HepG2 (cell line): ENCODE data around the gene ZNF83. TPM values are rescaled to one million over a fixed set of nuclear protein-coding genes. Genes with fewer than 3 reads are reported as not detected.

Experiments used
- GABPB1 ChIP-seq: IDR thresholded peaks from 2 replicates; pipeline ENCODE4 v1.6.1; 2016; ENCODE audit warnings: mild to moderate bottlenecking, missing genetic modification reagents, moderate library complexity, missing compliant biosample characterization
- IKZF4 ChIP-seq: sonication (generic); formaldehyde crosslinking; IDR thresholded peaks from 2 replicates; pipeline ENCODE4 v1.5.1; 2020; ENCODE audit warnings: borderline replicate concordance, mild to moderate bottlenecking, low read depth, missing genetic modification reagents; ENCODE audit errors: not compliant biosample characterization
- MYNN ChIP-seq: sonication (generic); formaldehyde crosslinking; IDR thresholded peaks from 2 replicates; pipeline ENCODE4 v1.4.0; 2020; ENCODE audit warnings: mild to moderate bottlenecking, low read depth, missing genetic modification reagents
- PITX1 ChIP-seq: sonication (generic); formaldehyde crosslinking; IDR thresholded peaks from 2 replicates; pipeline ENCODE4 v1.5.1; 2020; ENCODE audit warnings: mild to moderate bottlenecking, missing genetic modification reagents
- TAF1 ChIP-seq: sonication (generic); formaldehyde crosslinking; IDR thresholded peaks from 2 replicates; pipeline ENCODE4 v1.4.0; 2020; ENCODE audit warnings: missing genetic modification reagents
- YEATS2 ChIP-seq: sonication (generic); formaldehyde crosslinking; IDR thresholded peaks from 2 replicates; pipeline ENCODE4 v1.4.0; 2020; ENCODE audit warnings: missing genetic modification reagents, borderline replicate concordance
- ZEB1 ChIP-seq: IDR thresholded peaks from 2 replicates; pipeline ENCODE4 v1.6.1; 2012; ENCODE audit warnings: mild to moderate bottlenecking, low read depth, inconsistent platforms; ENCODE audit not compliant: insufficient replicate concordance
- ZFP82 ChIP-seq: sonication (generic); formaldehyde crosslinking; IDR thresholded peaks from 2 replicates; pipeline ENCODE4 v1.5.1; 2020; ENCODE audit warnings: mild to moderate bottlenecking, missing genetic modification reagents, borderline replicate concordance
- ZNF235 ChIP-seq: sonication (generic); formaldehyde crosslinking; IDR thresholded peaks from 2 replicates; pipeline ENCODE4 v1.8.1; 2023; ENCODE audit warnings: mild to moderate bottlenecking, missing genetic modification reagents, borderline replicate concordance
- ZNF333 ChIP-seq: sonication (generic); formaldehyde crosslinking; IDR thresholded peaks from 2 replicates; pipeline ENCODE4 v1.4.0; 2020; ENCODE audit warnings: mild to moderate bottlenecking, missing genetic modification reagents, borderline replicate concordance
- ZNF335 ChIP-seq: sonication (generic); formaldehyde crosslinking; IDR thresholded peaks from 2 replicates; pipeline ENCODE4 v1.4.0; 2020; ENCODE audit warnings: missing genetic modification reagents
- ZNF431 ChIP-seq: sonication (generic); formaldehyde crosslinking; IDR thresholded peaks from 2 replicates; pipeline ENCODE4 v1.9.0; 2022; ENCODE audit warnings: missing genetic modification reagents, low read depth, mild to moderate bottlenecking, borderline replicate concordance
- ZNF660 ChIP-seq: sonication (generic); formaldehyde crosslinking; IDR thresholded peaks from 2 replicates; pipeline ENCODE4 v1.5.1; 2020; ENCODE audit warnings: mild to moderate bottlenecking, low read depth, missing genetic modification reagents, borderline replicate concordance
- ZNF7 ChIP-seq: IDR thresholded peaks from 2 replicates; pipeline ENCODE4 v1.6.1; 2016; ENCODE audit warnings: missing biosample characterization, missing genetic modification reagents
- polyA plus RNA-seq, 8 experiments: library from polyadenylated mRNA; depleted of rRNA in 3 of 8; stranded (reverse) in 7 of 8; unstranded in 1 of 8; fragments of >200 nt; fragmentation: Illumina TruSeq in 4 of 8; extraction: Trizol in 4 of 8; gene quantifications; 2 replicates each; pipeline versions ENCODE4 v1.2.1 to v1.2.3, GENCODE V29; 2011 to 2016; ENCODE audit warnings: low read depth in 4 of 8, missing spikeins in 1 of 8, mixed read lengths in 1 of 8; ENCODE audit not compliant: insufficient read depth in 1 of 8
- total RNA-seq, 5 experiments: library from RNA; depleted of rRNA; stranded (reverse); fragments of >200 nt; fragmentation: Illumina TruSeq; extraction: Trizol; gene quantifications; 2 replicates each; pipeline ENCODE4 v1.2.3, GENCODE V29; 2016; ENCODE audit warnings: low read depth in 1 of 5
- TF ChIP-seq, protein P1 (sequence below): sonication (generic); formaldehyde crosslinking; IDR thresholded peaks from 2 replicates; pipeline ENCODE4 v1.4.0; 2020; ENCODE audit warnings: missing genetic modification reagents, borderline replicate concordance
- TF ChIP-seq, protein P2 (sequence below): IDR thresholded peaks from 2 replicates; pipeline ENCODE4 v1.6.1; 2016; ENCODE audit warnings: missing genetic modification reagents, missing compliant biosample characterization
- TF ChIP-seq, protein P3 (sequence below): sonication (generic); formaldehyde crosslinking; IDR thresholded peaks from 2 replicates; pipeline ENCODE4 v1.4.0; 2020; ENCODE audit warnings: missing genetic modification reagents
- TF ChIP-seq, protein P4 (sequence below): IDR thresholded peaks from 2 replicates; pipeline ENCODE4 v1.6.1; 2016; ENCODE audit warnings: mild to moderate bottlenecking
- TF ChIP-seq, protein P5 (sequence below): sonication (generic); formaldehyde crosslinking; conservative IDR thresholded peaks from 2 replicates; pipeline ENCODE4 v1.8.1; 2023; ENCODE audit warnings: missing genetic modification reagents
- TF ChIP-seq, protein P6 (sequence below): sonication (generic); formaldehyde crosslinking; IDR thresholded peaks from 2 replicates; pipeline ENCODE4 v1.9.0; 2022; ENCODE audit warnings: missing genetic modification reagents, mild to moderate bottlenecking, borderline replicate concordance

ZNF83 gene
- total and polyA plus RNA-seq, 2 of the 13 experiments (the other 11 are each of a cell fraction or from before 2014, with no cell fraction given), result 20.4 to 44.5 TPM

DNA sequence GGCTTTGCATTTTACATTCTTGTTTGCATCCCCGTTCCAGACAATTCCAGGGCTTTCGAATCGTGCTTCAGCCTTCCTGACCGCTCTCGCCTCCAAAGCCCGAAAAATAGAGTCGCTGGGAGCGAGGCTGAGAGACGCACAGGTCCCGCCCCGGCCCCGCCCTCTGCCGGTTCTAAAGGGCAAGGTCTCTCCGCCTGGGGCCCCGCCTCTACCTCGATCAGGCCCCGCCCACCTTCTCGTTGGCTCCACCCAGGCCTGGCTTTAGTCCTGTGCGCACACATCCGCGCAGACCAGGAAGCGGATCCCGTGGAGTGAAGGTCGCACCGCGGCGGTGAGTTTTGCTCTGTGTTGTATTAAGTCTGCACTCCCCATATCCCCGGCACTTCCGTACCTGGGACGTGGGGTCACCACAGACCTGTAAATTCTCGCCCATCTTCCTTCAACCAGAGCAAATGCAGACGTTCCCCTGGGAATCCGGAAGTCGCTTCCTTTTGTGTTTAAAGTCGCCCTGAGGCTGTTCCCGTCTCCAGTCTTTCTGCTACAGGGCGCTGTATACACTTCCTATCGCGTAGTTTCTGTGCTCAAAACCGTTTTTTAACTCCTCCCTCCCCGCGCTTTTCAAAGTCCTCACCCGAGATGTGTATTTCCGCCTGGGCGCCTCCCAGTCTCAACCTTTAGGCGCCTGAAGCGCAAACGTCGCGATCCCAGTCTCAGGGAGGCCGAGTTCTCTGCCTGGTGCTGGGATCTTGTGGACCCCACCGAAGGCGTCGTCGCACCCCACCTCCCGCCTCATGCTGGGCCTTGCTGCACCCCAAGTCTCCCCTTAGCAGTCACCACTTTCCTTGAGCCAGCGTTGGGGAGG is 67.9 kb downstream of the ZNF83 start, which contains the start of gene ZNF701 (continued):
- TF ChIP-seq, protein P1, sequence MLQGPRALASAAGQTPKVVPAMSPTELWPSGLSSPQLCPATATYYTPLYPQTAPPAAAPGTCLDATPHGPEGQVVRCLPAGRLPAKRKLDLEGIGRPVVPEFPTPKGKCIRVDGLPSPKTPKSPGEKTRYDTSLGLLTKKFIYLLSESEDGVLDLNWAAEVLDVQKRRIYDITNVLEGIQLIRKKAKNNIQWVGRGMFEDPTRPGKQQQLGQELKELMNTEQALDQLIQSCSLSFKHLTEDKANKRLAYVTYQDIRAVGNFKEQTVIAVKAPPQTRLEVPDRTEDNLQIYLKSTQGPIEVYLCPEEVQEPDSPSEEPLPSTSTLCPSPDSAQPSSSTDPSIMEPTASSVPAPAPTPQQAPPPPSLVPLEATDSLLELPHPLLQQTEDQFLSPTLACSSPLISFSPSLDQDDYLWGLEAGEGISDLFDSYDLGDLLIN (CRISPR knock-in tag), result no peak
- peak; percentile 54; the same call in 1 of the 2 replicates for TF ChIP-seq TAF1 (CRISPR knock-in tag)
- no peak for TF ChIP-seq ZNF431 (CRISPR knock-in tag)
- TF ChIP-seq MYNN (CRISPR knock-in tag), result no peak
- no peak for TF ChIP-seq ZNF335 (CRISPR knock-in tag)
- TF ChIP-seq ZFP82 (CRISPR knock-in tag), result no peak
- TF ChIP-seq, protein P2, sequence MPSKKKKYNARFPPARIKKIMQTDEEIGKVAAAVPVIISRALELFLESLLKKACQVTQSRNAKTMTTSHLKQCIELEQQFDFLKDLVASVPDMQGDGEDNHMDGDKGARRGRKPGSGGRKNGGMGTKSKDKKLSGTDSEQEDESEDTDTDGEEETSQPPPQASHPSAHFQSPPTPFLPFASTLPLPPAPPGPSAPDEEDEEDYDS (CRISPR knock-in tag), result peak; percentile 75
- no peak for TF ChIP-seq ZEB1
- TF ChIP-seq ZNF660 (CRISPR knock-in tag), result no peak
- no peak for TF ChIP-seq ZNF7 (CRISPR knock-in tag)
- TF ChIP-seq IKZF4 (CRISPR knock-in tag), result no peak
- TF ChIP-seq GABPB1 (CRISPR knock-in tag), result peak; percentile 58
- TF ChIP-seq, protein P3, sequence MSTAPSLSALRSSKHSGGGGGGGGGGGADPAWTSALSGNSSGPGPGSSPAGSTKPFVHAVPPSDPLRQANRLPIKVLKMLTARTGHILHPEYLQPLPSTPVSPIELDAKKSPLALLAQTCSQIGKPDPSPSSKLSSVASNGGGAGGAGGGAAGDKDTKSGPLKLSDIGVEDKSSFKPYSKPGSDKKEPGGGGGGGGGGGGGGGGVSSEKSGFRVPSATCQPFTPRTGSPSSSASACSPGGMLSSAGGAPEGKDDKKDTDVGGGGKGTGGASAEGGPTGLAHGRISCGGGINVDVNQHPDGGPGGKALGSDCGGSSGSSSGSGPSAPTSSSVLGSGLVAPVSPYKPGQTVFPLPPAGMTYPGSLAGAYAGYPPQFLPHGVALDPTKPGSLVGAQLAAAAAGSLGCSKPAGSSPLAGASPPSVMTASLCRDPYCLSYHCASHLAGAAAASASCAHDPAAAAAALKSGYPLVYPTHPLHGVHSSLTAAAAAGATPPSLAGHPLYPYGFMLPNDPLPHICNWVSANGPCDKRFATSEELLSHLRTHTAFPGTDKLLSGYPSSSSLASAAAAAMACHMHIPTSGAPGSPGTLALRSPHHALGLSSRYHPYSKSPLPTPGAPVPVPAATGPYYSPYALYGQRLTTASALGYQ, result no peak
- TF ChIP-seq, protein P4, sequence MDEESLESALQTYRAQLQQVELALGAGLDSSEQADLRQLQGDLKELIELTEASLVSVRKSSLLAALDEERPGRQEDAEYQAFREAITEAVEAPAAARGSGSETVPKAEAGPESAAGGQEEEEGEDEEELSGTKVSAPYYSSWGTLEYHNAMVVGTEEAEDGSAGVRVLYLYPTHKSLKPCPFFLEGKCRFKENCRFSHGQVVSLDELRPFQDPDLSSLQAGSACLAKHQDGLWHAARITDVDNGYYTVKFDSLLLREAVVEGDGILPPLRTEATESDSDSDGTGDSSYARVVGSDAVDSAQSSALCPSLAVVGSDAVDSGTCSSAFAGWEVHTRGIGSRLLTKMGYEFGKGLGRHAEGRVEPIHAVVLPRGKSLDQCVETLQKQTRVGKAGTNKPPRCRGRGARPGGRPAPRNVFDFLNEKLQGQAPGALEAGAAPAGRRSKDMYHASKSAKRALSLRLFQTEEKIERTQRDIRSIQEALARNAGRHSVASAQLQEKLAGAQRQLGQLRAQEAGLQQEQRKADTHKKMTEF (CRISPR knock-in tag), result 0 out of 2 replicates have a peak, but pooled peaks have one; percentile 38
- TF ChIP-seq, protein P5, sequence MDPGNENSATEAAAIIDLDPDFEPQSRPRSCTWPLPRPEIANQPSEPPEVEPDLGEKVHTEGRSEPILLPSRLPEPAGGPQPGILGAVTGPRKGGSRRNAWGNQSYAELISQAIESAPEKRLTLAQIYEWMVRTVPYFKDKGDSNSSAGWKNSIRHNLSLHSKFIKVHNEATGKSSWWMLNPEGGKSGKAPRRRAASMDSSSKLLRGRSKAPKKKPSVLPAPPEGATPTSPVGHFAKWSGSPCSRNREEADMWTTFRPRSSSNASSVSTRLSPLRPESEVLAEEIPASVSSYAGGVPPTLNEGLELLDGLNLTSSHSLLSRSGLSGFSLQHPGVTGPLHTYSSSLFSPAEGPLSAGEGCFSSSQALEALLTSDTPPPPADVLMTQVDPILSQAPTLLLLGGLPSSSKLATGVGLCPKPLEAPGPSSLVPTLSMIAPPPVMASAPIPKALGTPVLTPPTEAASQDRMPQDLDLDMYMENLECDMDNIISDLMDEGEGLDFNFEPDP (CRISPR knock-in tag), result no peak
- TF ChIP-seq YEATS2 (CRISPR knock-in tag), result peak; percentile 43; the same call in 1 of the 2 replicates
- no peak for TF ChIP-seq ZNF235 (CRISPR knock-in tag)
- no peak for TF ChIP-seq ZNF333 (CRISPR knock-in tag)
- no peak for TF ChIP-seq PITX1 (CRISPR knock-in tag)
- TF ChIP-seq, protein P6, sequence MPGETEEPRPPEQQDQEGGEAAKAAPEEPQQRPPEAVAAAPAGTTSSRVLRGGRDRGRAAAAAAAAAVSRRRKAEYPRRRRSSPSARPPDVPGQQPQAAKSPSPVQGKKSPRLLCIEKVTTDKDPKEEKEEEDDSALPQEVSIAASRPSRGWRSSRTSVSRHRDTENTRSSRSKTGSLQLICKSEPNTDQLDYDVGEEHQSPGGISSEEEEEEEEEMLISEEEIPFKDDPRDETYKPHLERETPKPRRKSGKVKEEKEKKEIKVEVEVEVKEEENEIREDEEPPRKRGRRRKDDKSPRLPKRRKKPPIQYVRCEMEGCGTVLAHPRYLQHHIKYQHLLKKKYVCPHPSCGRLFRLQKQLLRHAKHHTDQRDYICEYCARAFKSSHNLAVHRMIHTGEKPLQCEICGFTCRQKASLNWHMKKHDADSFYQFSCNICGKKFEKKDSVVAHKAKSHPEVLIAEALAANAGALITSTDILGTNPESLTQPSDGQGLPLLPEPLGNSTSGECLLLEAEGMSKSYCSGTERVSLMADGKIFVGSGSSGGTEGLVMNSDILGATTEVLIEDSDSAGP (CRISPR knock-in tag), result 0 out of 2 replicates have a peak, but pooled peaks have one; percentile 38
